GM12872 (cell line): ENCODE measurements around the gene MAGI2.

Source experiments
- CTCF ChIP-seq: IDR thresholded peaks from 3 replicates; pipeline ENCODE4 v1.5.1; 2011; ENCODE audit warnings: low read depth, mild to moderate bottlenecking, low read length, moderate library complexity; ENCODE audit not compliant: insufficient read depth

MAGI2 gene

GRCh38 chr7:78083476-78084120, 1369.9 kb downstream of the MAGI2 start:
- no peak for TF ChIP-seq CTCF

GRCh38 chr7:78082556-78082955, 1370.9 kb downstream of the MAGI2 start:
- TF ChIP-seq CTCF: no peak

- no peak for TF ChIP-seq CTCF
These were observed 1371.6 kb downstream of the MAGI2 start for GRCh38 chr7:78081888-78082287.

DNA sequence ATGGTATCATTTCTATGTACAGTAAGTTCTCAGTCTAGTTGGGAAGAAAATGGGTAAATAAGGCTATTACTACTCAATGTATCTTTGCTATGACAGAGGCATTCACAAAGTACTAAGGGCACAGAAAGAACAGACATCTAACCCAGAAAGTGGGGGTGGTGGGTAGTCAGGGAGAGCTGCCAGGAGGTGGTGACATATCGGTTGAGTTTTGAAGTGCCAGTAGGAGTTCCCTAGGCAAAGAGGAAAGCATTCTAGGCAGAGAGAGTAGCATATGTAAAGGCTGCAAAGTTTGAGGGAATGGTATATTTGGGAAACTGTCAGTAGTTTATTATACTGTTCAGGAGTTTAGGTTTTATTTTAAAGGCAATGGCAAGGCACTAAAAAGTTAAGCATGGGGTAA, 1372.1 kb downstream of the MAGI2 start:
- no peak for TF ChIP-seq CTCF

DNA sequence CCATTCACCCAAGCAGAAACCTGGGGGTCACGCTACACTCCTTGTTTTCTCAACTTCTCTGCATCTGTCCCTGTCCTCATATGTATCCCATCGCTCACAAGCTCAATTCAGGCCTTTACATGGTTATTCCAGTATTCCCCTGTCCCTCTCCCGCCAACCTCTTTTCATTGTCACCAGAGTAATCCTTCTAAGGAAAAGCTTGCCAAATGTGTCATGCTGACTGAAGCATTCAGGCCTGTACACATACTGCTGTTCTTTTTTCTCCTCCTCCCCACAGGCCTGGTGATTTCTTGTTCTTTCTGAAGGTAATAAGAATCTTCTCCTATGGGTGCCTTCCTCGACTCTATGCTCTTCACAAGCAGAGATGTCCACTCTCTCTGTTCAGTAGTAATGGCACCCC, 1372.7 kb downstream of the MAGI2 start:
- no peak for TF ChIP-seq CTCF

DNA sequence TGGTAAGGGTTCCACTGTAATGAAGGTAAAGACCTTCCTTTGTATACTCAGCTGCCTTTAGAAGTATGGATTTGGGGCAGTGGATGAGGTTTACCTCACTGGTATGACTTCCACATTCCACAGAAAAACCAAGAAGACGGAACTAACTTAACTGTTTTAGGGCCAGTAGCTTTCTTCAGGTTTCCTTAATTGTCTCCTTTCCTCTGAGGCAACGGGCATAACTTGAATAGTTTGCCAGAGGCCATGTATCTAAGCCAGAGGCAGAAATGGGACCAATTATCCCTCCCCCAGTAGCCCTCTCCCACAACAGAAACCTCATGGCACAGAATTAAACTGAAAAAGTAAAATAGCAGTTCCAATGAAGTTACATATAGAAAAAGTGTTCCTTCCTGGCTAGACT, 1373.2 kb downstream of the MAGI2 start:
- TF ChIP-seq CTCF: no peak

DNA sequence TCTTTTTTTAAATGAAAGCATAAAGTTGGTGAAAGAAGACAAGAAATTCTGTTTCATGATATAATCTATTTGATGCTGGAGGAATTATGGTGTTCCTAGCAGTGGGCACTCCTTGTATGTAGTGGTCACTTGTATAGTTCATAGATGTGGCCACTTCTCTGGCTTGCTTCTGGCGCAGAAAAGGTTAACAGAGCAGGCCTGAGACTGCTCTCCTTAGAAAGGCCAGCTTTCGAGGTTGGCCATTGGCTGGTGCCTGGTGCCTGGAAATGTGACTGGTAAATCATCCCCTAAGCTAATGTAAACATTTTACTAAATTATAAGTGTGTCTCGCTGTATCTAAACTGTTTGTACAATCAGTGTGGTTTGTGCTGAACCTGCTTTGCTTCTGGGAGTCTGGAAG, 1378.8 kb downstream of the MAGI2 start:
- no peak for TF ChIP-seq CTCF
